HG02798 (cell line): ENCODE data around the gene ZNF160.

Source experiments
- ATAC-seq: cut with Tn5 transposase; IDR thresholded peaks from one replicate; pipeline ENCODE4 v1.9.1; 2021; ENCODE audit warnings: mild to moderate bottlenecking; ENCODE audit not compliant: unreplicated experiment, poor library complexity

The ZNF160 gene

DNA sequence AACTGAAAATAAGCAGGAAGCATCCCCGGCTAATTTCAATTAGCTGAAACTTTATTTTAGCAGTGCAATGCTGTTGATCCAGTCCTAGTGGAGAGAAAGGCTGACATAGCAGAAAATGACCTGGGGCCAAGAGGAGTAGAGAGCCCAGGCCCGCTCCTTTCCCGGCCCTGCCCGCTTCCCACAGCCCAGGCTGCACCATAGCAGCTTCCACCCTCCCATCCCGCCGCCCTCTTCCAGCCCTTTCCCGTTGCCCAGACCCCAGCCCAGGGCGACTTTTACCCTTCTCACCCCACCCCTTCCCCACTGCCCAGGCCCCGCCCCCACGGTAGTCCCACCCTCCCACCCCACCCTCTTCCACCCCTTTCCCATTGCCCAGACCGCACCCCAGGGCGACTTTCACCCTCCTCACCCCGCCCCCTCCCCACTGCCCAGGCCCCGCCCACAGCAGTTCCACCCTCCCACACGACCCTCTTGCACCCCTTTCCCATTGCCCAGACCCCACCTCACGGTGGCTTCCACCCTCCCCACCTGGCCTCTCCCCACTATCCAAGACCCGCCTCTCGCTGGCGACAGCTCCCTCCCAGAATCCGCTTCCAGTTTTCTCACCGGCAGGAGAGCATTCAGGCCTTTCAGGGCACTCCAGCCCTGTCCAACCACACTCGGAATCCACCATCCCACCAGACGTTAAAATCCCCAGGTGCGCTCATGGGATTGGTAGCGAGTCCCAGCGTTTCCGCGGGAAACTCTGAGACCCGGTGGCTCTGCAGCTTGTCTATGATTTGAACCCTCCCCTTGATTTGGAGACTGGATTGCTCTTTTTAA is 8.3 kb downstream of the ZNF160 start:
- ATAC-seq, result no peak

DNA sequence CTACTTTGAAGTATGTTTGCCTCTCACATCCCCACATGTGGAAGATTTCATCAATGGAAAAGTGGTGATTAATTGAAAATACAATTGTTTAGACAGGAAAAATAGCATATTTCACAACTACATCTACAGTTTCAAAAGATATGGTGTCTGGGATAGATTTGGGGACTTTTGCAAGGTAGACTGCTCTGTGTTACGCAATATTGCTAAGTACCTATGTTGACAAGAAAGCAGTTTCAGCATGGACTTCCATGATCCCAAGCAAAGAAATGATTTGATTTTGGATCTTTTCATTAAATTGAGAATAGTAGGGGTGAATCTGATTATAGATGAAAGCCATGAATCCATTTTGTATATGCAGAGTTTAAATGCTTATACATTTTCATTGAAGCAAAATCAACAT is 10.5 kb downstream of the ZNF160 start:
- no peak for ATAC-seq

DNA sequence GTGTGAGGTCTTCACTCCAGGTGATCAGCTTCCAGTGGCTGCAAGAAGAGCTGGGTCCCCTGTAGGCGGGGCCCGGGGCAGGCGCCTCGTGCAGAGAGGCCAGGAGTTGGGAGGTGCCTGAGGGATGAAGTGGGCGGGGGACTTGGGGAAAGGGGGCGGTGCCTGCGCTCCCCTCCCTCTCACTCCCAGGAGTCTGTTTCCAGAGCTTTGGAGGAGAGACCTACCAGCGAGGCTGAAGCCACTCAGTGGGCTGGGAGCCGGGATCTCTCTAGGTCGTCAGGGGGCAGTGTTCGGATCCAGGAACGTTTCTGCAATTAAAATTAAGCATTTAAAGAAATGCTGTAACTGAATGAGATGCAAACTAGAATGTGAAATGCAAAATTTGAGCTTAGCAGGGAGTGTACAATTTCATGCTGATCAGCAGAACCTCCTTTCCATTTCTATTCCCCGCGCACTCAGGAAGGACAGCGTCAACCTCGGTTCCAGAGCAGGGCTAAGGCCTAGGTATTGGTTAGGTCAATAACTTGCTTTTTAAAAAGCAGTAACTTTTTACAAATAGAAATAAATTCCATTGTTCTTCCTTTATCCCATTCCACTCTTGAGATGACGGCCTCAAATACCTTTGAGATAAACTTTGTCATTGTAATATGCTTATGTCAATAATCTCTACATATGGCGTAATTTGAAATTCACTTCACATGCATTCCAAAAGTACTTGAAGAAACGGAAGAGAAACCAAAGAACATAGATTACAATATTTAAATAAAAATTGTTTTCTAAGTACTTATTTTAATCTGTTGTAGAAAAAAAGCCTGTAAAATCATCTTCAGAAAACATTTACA is 11.6 kb downstream of the ZNF160 start:
- ATAC-seq, result no peak

- no peak for ATAC-seq
Observed at GRCh38 chr19:53088091-53088490, 15.1 kb downstream of the ZNF160 start.

DNA sequence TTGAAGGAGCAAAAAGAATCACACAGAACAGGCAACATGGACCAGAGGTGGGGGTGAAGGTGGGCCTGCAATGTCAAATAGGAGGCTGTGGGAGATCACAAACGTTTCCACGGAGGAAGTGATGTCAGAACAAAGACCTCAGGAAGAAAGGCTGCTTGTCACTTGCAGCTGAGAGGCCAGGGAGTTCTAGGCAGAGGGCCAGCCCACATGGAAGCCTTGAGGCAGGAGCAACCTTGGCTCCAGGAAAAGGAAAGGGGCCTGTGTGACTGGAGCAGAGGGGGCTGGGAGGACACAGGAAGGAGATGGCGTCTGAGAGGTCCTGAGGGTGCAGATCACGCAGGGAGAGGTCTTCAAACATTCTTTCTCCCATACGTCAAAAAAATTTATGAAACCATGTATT is 16.3 kb downstream of the ZNF160 start:
- no peak for ATAC-seq

GRCh38 chr19:53085496-53085895 is 17.7 kb downstream of the ZNF160 start:
- no peak for ATAC-seq

- ATAC-seq, result no peak
Observed at GRCh38 chr19:53082929-53083328, 20.3 kb downstream of the ZNF160 start.

DNA sequence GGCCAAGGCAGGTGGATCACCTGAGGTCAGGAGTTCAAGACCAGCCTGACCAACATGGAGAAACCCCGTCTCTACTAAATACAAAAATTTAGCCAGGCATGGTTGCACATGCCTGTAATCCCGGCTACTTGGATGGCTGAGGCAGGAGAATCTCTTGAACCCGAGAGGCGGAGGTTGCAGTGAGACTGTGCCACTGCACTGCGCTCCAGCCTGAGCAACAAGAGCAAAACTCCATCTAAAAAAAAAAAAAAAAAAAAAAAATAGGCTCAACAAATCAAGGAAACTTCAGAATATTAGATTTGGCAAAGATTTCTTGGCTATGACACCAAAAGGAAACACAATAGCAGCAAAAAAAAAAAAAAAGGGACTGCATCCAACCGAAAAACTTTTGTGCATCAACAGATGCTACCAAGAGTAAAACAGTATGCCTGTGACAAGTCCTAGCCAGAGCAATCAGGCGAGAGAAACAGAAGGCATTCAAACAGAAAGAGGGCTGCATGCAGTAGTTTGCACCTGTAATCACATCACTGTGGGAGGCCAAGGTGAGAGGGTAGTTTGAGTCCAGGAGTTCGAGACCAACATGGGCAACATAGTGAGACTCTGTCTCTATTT is 23.8 kb downstream of the ZNF160 start:
- ATAC-seq, result no peak

- ATAC-seq, result no peak
Observed at GRCh38 chr19:53078668-53079067, 24.6 kb downstream of the ZNF160 start.

- no peak for ATAC-seq
Observed at GRCh38 chr19:53076984-53077383, 26.2 kb downstream of the ZNF160 start.

DNA sequence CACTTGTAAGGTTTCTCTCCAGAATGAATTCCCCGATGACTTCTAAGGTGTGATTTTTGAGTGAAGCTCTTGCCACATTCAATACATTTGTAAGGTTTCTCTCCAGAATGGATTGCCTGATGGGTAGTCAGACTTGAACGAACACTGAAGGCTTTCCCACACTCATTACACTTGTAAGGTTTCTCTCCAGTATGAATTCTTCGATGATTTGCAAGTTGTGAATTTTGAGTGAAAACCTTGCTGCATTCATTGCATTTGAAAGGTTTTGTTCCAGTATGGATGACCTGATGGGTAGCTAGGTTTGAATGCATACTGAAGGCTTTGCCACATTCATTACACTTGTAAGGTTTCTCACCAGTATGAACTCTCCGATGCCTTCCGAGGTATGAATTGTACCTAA is 34.4 kb downstream of the ZNF160 start:
- ATAC-seq, result no peak

- ATAC-seq, result no peak
Observed at GRCh38 chr19:53068199-53068598, 35.0 kb downstream of the ZNF160 start.

DNA sequence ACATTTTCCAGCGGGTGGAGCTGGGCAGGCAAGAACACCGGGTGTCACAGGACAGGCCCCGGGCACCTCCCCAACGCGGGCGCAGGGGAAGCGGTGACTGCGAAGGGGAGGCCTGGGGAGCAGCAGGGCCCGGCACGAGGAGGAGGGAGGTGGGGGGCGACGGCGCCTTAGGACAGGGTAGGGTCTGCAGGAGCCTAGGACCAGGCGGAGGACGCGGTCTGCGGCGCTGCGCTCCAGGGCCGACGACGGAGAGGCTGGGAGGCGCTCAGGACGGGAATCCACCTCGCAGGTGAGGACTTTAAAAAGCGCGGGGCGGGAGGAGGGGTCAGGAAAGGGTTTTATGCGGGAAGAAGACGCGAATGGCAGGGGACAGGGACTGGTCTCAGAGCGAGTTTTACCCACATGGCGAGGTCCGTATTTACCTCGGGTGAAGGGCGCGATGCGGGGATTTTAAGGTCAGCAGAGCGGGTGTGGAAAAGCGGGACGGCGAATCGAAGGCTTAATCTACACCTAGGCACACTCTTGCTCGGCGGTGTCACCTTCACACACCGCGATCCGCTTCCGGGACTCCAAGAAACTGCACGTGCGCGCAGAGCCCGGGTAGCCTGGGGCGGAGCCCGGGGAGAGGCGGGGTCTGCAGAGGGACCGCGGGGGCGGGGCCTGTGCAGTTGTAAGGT is 45.2 kb downstream of the ZNF160 start:
- ATAC-seq, result no peak

DNA sequence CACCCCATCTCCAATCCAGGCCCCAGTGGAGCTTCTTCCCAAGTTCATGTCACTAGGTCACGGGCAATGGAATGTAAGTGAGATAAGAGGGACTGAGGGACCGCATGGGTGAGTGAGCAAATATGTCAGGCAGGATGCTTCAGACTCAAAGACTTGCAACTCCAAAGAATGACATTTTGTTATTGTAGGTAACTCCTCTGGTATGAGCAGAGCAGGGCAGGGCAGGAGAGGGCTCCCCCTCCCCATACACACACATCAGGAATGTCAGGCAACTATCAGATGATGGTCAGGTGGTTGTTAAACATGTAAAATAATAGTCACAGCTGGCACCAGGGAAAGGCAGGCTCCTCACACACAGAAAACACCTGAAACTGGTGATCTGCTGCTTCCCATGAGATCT is 48.1 kb downstream of the ZNF160 start:
- ATAC-seq, result no peak

DNA sequence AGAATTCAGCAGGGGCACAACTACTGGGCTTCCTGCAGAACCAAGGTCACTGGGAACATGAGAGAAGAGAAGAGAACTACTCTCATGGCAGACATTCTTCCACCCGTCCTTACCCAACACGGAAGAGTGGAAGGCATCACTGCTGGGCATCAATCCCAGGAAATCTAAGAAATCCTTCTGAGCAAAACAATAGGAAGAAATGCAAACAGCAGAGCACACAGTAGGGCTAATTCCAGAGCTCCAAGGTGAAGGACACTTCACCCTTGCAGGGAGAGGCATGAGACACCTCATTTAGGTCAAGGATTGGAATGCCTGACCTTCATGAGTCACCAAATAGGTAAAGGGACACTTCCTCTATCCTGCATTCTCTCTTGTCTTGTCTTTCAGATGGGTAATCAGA is 55.8 kb downstream of the ZNF160 start:
- no peak for ATAC-seq

DNA sequence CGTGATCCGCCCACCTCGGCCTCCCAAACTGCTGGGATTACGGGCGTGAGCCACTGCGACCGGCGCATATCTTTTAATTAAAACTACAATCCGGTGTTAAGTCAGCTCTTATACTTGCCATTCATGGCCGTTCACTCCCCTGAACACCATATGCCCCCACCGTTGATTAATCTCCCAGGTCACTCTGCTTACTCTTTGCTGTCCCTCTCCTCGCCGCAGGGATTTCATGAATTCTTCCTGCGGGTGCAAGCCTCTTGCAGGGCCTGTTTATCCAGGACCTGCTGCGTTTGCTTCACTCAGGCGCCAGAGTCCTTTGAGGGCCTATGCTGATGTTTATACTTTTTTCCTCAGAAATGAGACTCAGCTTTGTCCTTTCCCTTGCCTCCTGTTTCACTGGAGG is 57.7 kb downstream of the ZNF160 start:
- no peak for ATAC-seq

DNA sequence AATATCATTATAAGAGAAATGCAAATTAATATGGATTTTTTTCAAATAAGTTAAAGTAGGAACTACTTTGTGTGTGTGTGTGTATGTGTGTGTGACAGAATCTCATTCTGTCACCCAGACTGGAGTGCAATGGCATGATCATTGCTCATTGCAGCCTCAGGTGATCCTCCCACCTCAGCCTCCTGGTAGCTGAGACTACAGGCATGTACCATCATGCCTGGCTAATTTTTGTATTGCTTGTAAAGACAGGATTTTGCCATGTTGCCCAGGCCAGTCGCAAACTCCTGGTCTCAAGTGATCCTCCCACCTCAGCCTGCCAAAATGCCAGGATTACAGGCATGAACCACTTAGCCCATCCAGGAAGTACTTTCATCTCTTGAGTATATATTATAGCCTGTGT is 61.9 kb downstream of the ZNF160 start:
- no peak for ATAC-seq

GRCh38 chr19:53037101-53038097 is 65.8 kb downstream of the ZNF160 start:
- no peak for ATAC-seq

GRCh38 chr19:53034948-53035675 is 68.1 kb downstream of the ZNF160 start:
- ATAC-seq, result no peak
